Activated CD8-positive, alpha-beta memory T cell treated with anti-CD3 and anti-CD28 coated beads, Interleukin-2, amount 10 ng/mL, durations not matched to agents 7 days and 5 days (primary cell): Measurements from ENCODE around the gene CPNE7. TPM values are rescaled to one million over a fixed set of nuclear protein-coding genes. Genes with fewer than 3 reads are reported as not detected.
A peak's percentile ranks its signal among the peaks of the same experiment; 100 is the strongest.

Experiments
- ATAC-seq: fragments of 150-1000 bp; cut with Tn5 transposase; one replicate; pipeline ENCODE4 v1.10.0; 2021; ENCODE audit warnings: moderate library complexity
- CTCF ChIA-PET: fragments of 350-600 bp; sonication (Branson Sonifier 250); formaldehyde crosslinking; loops from one replicate; lab custom pipeline; 2021; ENCODE audit warnings: antibody characterized with exemption; lab: Charles Lee
- DNase-seq: peaks from one replicate; pipeline ENCODE4 v3.0.0-alpha.2; 2020
- H3K27ac Mint-ChIP-seq: one replicate; pipeline ENCODE4 v1.8.0; 2021; ENCODE audit warnings: mild to moderate bottlenecking, mixed read lengths
- H3K27me3 Mint-ChIP-seq: one replicate; pipeline ENCODE4 v1.8.0; 2021; ENCODE audit warnings: mixed read lengths
- H3K36me3 Mint-ChIP-seq: one replicate; pipeline ENCODE4 v1.8.0; 2021; ENCODE audit warnings: mild to moderate bottlenecking, mixed read lengths
- H3K4me1 Mint-ChIP-seq: one replicate; pipeline ENCODE4 v1.8.0; 2021; ENCODE audit warnings: mixed read lengths
- H3K4me3 Mint-ChIP-seq: one replicate; pipeline ENCODE4 v1.8.0; 2021; ENCODE audit warnings: mild to moderate bottlenecking, moderate library complexity, mixed read lengths
- H3K9me3 Mint-ChIP-seq: one replicate; pipeline ENCODE4 v1.8.0; 2022; ENCODE audit warnings: low read depth, mixed read lengths
- total RNA-seq, 2 experiments: library from RNA; stranded (reverse); gene quantifications; one replicate each; pipeline ENCODE4 v1.2.3, GENCODE V29; 2021

The CPNE7 gene
- total RNA-seq, 2 experiments from 2014 or later: 0.38 to 3.1 TPM

DNA sequence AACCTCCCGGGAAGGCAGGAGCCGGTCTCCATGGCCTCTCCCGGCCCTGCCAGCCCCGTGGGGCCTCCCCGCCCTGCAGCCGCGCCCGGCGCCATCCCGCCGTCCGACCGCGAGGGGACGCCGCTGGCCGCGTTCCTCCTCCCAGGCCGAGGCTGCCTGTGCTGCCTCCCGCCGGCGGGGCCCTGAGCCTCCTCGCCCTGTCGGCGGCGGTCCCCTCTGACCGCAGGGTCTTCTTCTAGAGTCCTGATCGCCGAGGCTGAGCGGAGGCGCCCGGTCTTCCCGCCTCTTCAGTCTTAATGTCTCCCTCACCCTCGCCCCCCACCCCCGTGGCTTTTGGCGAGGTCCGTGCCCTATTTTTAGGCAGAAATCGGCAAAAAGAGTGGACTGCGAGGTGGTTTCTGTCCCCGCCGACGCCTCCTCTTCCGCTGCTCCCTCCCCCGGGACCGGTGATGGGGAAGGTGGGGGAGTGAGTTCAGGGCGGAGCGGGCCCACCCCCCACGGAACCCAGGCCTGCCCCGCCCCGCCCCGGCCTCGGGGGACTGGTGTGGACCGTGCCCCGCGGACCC is 794 bp upstream of the CPNE7 start:
- H3K27ac Mint-ChIP-seq: no peak overlapping the region
- ATAC-seq (peak; percentile 79), DNase-seq (peak; percentile 70)
- CTCF ChIA-PET: no interaction called here
- H3K9me3 Mint-ChIP-seq: no peaks in the 10 kb centered on the region
- no peak overlapping the region for H3K4me3 Mint-ChIP-seq
- H3K36me3 Mint-ChIP-seq: no peaks in the 10 kb centered on the region
- no peaks in the 10 kb centered on the region for H3K4me1 Mint-ChIP-seq
- H3K27me3 Mint-ChIP-seq: peaks cover 31% of the 10 kb centered on the region

DNA sequence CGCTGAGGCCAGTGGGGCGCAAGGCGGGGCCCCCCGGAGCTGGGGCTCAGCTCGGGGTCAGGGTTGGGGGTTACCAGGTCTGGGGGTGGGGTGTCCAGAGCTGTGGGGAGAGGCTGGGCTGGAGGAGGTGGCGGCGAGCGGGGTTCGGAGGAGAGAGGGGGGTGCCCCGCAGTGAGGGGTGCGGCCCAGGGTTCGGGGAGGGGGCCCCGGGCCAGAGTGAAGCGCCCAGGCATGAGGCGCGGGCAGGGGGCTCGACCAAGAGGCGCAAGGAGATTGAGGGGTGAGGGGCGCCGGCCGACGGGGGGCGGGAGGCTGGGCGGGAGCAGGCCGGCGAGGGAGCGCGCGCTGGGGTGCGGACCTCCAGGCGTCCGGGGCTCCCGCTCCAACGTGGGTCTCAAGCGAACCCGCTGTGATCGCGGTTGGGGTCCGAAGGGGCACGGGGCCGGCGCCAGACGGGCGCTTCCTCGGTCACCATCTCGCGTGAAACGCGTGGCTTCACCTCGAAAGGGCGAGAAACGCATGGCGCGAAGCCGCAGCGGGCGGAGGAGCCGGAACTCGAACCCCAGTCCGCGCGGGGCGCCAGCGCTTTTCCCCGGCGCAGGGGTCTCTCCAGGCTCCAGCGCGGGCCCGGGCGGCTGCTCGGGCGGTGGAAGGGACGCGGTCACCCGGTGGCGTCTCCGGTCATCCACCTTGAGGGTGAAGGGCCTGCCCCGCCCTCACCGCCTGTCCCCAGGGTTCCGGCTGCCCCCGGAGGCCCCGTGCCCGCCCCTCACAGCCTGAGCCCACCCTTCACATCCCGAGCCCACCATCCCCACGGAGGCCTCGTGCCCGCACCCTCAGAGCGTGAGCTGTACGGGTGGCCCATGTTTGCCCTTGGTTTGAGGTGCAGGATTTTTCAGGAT is 846 bp downstream of the CPNE7 start:
- H3K27ac Mint-ChIP-seq: no peak overlapping the region
- H3K9me3 Mint-ChIP-seq: no peaks in the 10 kb centered on the region
- H3K4me1 Mint-ChIP-seq: no peaks in the 10 kb centered on the region
- CTCF ChIA-PET: no interaction called here
- peaks cover 31% of the 10 kb centered on the region for H3K27me3 Mint-ChIP-seq
- ATAC-seq (no peak), DNase-seq (no peak)
- no peak overlapping the region for H3K4me3 Mint-ChIP-seq
- no peaks in the 10 kb centered on the region for H3K36me3 Mint-ChIP-seq

DNA sequence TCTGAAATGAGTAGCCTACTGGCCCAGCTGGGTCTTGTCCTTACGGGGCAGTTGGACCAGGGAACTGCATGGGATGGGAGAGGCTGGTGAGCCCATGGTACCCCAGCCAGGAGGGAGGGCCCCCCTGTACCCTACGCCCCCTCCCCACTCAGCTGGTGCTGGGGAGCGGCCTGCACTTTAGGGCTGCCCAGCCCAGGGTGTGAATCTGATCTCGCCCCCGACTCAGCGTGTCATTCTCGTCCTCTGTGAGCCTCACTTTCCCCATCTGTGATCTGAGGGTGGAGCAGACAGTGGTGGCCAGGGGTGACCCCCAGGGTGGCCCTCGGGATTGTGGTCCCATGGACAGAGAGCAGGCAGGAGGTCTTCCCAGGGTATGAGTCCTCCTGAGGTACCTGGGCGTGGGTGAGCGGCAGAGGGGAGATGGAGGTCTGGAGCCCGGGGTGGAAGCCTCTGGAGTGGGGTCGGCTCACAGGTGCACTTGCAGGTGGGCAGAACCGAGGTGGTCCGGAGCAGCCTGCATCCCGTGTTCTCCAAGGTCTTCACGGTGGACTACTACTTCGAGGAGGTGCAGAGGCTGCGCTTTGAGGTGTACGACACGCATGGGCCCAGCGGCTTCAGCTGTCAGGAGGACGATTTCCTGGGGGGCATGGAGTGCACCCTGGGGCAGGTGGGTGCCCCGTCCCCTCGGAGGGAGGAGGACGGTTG is 1.6 kb downstream of the CPNE7 start:
- DNase-seq (no peak), ATAC-seq (no peak)
- CTCF ChIA-PET: no interaction called here
- Mint-ChIP-seq H3K4me1 (no peaks in the 10 kb centered on the region), H3K9me3 (no peaks in the 10 kb centered on the region), H3K36me3 (no peaks in the 10 kb centered on the region), H3K27ac (no peak overlapping the region), H3K27me3 (peaks cover 28% of the 10 kb centered on the region), H3K4me3 (no peak overlapping the region)

DNA sequence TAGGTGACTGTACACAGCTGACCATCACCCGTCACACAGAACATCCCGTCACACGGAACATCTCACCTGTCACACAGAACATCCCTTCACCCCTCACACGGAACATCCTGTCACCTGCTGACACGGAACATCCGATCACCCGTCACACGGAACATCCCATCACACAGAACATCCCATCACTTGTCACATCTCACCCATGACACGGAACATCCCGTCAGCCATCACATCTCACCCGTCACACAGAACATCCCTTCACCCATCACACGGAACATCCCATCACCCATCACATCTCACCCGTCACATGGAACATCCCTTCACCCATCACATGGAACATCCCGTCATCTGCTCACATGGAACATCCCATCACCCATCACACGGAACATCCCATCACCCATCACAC is 3.8 kb downstream of the CPNE7 start:
- Mint-ChIP-seq H3K4me1 (no peaks in the 10 kb centered on the region), H3K4me3 (no peak overlapping the region), H3K9me3 (no peaks in the 10 kb centered on the region), H3K27me3 (peaks cover 12% of the 10 kb centered on the region), H3K36me3 (no peaks in the 10 kb centered on the region), H3K27ac (no peak overlapping the region)
- CTCF ChIA-PET: no interaction called here
- DNase-seq: no peak
- no peak for ATAC-seq

DNA sequence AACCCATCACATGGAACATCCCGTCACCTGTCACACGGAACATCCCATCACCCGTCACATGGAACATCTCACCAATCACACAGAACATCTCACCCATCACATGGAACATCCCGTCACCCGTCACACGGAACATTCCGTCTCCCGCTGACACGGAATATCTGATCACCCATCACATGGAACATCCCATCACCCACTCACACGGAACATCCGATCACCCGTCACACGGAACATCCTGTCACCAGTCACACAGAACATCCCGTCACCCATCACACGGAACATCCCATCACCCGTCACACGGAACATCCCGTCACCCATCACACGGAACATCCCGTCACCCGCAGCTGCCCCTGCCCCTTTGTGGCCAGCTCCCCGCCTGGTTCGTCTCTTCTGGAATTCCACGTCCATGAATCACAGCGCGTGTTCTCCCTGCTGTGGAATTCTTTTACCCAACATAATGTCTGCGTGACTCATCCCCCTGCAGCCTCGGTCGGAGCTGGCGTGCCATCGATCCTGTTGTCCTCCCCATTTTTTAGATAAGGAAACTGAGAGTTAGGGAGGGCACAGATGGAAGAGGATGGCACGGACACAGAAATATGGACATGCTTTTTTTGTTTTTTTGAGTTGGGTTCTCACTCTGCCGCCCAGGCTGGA is 5.6 kb downstream of the CPNE7 start:
- no peaks in the 10 kb centered on the region for H3K4me1 Mint-ChIP-seq
- H3K9me3 Mint-ChIP-seq: no peaks in the 10 kb centered on the region
- DNase-seq (no peak), ATAC-seq (no peak)
- CTCF ChIA-PET: no interaction called here
- peaks cover 12% of the 10 kb centered on the region for H3K27me3 Mint-ChIP-seq
- H3K27ac Mint-ChIP-seq: no peak overlapping the region
- no peak overlapping the region for H3K4me3 Mint-ChIP-seq
- no peaks in the 10 kb centered on the region for H3K36me3 Mint-ChIP-seq

DNA sequence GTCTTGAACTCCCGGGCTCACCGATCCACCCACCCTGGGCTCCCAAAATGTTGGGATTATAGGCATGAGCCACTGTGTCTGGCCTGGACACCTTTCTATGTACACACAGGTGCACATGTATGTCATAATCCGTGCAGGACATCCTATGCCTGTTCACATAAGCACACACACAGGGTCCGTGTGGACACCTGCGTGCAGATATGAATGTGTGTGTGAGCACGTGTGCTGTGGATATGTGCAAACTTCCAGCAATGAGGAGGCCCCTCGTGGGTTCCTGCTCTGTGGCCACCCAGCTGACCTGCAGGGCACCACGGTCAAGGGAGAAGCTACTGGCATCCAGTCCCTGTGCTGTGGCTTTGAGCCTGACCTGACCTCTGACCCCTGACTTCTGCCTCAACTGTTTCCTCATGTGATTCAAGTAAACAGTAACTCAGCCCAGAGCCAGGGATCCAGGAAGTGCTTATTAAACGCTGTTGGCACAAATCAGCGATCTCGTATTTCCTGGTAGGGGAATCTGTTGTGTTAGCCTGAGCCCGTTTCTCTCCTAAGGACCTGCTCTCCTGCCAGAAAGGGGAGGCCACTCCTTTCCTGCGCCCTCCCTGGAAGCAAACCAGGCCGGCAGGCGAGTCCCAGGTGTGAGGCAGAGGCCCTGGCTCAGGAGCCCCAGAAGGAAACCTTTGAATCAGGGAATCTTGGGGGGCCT is 6.5 kb downstream of the CPNE7 start:
- H3K27ac Mint-ChIP-seq: no peak overlapping the region
- H3K27me3 Mint-ChIP-seq: peaks cover 10% of the 10 kb centered on the region
- DNase-seq: no peak
- no peak overlapping the region for H3K4me3 Mint-ChIP-seq
- H3K36me3 Mint-ChIP-seq: no peaks in the 10 kb centered on the region
- H3K4me1 Mint-ChIP-seq: no peaks in the 10 kb centered on the region
- CTCF ChIA-PET: no interaction called here
- ATAC-seq: no peak
- H3K9me3 Mint-ChIP-seq: no peaks in the 10 kb centered on the region

DNA sequence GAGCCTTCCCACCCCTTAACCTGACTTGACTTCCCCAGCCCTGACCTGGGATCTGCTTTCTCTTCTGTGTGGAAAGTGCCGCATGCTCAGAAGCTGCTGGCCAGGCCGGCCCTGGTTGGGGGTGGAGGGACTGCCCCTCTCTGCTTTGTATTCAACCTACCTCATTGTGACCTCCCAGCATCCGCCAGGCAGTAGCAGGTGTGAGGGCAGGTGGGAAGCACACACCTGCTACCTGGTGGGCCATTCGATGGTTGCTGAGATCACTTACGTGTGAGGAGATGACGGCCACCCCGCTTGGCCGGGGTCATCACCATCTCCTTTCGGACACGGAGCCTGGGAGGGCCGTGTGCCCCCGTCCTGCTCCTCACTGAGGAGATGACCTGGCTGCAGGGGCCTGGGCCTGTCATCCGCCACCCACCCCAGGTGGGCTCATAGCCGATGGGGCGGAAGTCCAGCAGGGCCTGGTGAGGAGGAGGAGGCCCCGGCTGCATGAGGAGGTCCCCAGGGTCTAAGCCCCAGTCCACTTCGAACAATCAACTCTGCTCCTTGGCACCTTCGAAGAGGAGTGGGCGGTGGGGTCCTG is 7.1 kb downstream of the CPNE7 start:
- peaks cover 4% of the 10 kb centered on the region for H3K27me3 Mint-ChIP-seq
- no peak overlapping the region for H3K4me3 Mint-ChIP-seq
- CTCF ChIA-PET: no interaction called here
- no peaks in the 10 kb centered on the region for H3K4me1 Mint-ChIP-seq
- no peak overlapping the region for H3K27ac Mint-ChIP-seq
- ATAC-seq (no peak), DNase-seq (no peak)
- H3K9me3 Mint-ChIP-seq: no peaks in the 10 kb centered on the region
- H3K36me3 Mint-ChIP-seq: no peaks in the 10 kb centered on the region

DNA sequence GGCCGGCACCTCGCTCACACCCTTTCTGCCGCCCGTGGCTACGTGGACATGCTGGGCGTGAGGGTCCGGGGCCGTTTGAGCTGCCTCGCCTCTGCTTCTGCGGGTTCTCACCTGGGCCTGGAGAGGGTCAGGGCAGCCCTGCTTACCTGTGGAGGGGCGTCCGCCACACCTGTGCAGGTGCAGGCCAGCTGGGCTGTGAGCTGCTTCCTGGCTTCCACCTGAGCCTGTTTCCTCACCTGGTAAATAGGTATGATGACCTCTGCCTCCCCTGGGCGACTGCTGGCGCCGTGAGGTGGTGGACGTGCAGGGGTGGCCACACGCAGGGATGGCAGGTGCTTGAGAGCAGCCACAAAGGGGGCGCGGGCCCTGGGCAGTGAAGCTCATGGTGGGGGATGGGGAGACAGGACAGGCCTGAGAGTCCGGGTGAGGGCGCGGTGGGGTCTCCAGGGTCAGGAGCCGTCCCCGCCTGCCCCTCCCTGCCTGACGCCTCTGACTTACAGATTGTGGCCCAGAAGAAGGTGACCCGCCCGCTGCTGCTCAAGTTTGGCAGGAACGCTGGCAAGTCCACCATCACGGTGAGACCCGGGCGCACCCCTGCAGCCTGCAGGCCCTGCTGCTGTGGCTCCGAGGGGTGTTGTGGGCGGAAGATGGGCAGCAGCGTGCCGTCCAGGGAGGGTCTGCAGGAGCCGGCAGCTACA is 7.8 kb downstream of the CPNE7 start:
- no peak overlapping the region for H3K4me3 Mint-ChIP-seq
- H3K36me3 Mint-ChIP-seq: no peaks in the 10 kb centered on the region
- CTCF ChIA-PET: no interaction called here
- H3K27ac Mint-ChIP-seq: no peak overlapping the region
- ATAC-seq (no peak), DNase-seq (no peak)
- H3K27me3 Mint-ChIP-seq: peaks cover under 1% of the 10 kb centered on the region
- H3K9me3 Mint-ChIP-seq: no peaks in the 10 kb centered on the region
- H3K4me1 Mint-ChIP-seq: no peaks in the 10 kb centered on the region

DNA sequence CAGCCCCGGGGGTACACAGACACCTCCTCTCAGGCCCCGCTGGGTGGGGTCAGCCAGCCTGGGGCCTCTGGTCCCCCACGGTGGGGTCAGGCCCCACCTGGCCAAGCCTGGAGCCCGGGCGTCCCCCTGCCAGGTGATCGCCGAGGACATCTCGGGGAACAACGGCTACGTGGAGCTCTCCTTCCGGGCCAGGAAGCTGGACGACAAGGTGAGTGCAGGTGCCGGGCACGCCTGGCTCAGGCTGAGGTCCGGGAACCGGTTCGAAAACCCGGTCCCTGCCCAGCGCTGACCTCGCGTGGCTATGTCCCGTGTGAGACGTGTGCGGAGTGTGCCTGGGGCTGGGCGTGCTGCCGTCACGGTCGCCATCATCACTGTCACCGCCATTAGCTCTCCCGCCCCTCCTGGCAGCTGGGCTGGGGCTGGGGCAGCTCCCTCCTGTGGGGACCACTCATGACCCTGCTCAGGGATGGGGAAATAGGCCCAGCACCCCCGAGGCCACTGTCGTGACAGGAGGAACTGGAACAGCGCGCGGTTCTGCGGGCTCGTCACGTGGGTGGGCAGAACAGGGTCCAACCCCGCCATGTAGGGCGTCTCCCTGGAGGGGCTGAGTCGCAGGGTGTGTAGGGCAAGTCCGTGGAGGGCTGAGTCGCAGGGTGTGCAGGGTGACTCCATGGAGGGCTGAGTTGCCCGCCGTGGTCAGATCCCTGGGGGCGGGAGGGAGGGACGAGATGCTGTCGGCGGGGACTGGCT is 8.5 kb downstream of the CPNE7 start:
- no peak for ATAC-seq
- no peak overlapping the region for H3K4me3 Mint-ChIP-seq
- CTCF ChIA-PET: interaction anchor here (1.2 kb wide), 1 partner anchor 18 kb away, joined by 3 read pairs; no protein-coding TSS in a partner anchor
- H3K4me1 Mint-ChIP-seq: no peaks in the 10 kb centered on the region
- DNase-seq: no peak
- no peaks in the 10 kb centered on the region for H3K27me3 Mint-ChIP-seq
- no peaks in the 10 kb centered on the region for H3K9me3 Mint-ChIP-seq
- H3K36me3 Mint-ChIP-seq: no peaks in the 10 kb centered on the region
- H3K27ac Mint-ChIP-seq: no peak overlapping the region

DNA sequence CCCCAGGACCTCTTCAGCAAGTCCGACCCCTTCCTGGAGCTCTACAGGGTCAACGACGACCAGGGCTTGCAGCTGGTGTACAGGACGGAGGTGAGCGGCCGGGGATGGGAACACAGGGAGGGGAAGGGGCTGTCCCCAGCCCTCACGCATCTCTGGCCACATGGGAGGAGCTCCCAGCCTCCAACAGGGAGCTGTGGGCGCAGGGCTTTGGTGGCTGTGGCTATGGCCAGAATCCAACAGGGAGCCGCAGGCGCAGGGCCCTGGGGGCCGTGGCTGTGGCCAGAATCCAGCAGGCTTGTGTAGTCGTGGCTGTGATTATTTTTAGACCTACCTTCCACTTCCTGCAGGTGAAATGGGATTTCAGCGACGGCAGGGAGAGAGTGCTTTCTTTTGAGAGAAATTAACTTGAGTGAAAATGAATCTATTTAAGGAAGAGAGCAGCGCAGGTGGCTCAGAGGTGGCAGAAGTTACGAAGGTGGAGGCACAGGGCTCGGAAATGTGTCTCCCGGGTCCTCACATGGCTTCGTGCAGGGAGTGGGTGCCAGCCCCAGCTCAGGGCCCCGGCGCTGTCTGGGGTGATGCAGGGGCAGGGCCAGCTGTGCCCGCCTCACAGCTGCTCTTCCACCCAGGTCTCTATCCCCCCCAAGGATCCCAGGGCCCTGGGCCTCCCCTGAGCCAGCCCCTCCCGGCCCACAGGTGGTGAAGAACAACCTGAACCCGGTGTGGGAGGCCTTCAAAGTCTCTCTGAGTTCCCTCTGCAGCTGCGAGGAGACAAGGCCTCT is 9.4 kb downstream of the CPNE7 start:
- no peak for ATAC-seq
- Mint-ChIP-seq H3K27ac (no peak overlapping the region), H3K36me3 (no peaks in the 10 kb centered on the region), H3K4me1 (no peaks in the 10 kb centered on the region), H3K27me3 (no peaks in the 10 kb centered on the region), H3K4me3 (no peak overlapping the region), H3K9me3 (no peaks in the 10 kb centered on the region)
- CTCF ChIA-PET: interaction anchor here (1.2 kb wide), 1 partner anchor 19 kb away, joined by 3 read pairs; no protein-coding TSS in a partner anchor
- no peak for DNase-seq

DNA sequence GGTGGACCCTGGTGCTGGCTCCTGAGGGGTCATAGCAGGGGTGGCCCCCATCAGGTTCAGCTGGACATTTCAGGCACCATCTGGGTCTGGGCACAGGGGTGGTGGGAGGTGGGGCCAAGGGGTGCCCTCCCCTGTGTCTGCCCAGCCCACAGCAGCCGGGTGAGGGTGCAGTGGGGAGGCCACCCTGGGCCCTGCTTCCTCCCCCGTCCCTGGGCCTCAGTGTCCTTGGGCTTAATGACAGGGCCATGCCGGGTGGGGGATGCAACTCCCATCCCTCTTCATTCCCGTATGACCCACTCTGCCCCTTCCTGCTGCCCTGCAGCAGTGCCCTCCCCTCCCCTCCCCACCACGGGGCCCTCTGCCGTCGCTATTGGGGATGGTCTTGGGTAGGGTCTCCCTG is 10.7 kb downstream of the CPNE7 start:
- CTCF ChIA-PET: no interaction called here
- no peaks in the 10 kb centered on the region for H3K4me1 Mint-ChIP-seq
- no peak for DNase-seq
- no peak overlapping the region for H3K27ac Mint-ChIP-seq
- no peak for ATAC-seq
- H3K9me3 Mint-ChIP-seq: no peaks in the 10 kb centered on the region
- no peak overlapping the region for H3K4me3 Mint-ChIP-seq
- no peaks in the 10 kb centered on the region for H3K27me3 Mint-ChIP-seq
- no peaks in the 10 kb centered on the region for H3K36me3 Mint-ChIP-seq
